ENCODE measurements around the gene SLC12A9. TPM values are rescaled to one million over a fixed set of nuclear protein-coding genes. Genes with fewer than 3 reads are reported as not detected.

The SLC12A9 gene
- total and polyA plus RNA-seq, 2 experiments from 2014 or later = 17.1 to 21.3 TPM

GRCh38 chr7:100825215-100825671 is 27.3 kb upstream of the SLC12A9 start:
- no peak for TF ChIP-seq CTCF (IDR thresholded peaks at IDR 0.05; ENCODE audit: poor library complexity)
- TF ChIP-seq EZH2phosphoT487 (IDR thresholded peaks at IDR 0.05; ENCODE audit: low read depth, severe bottlenecking, unreplicated experiment) = no peak
- TF ChIP-seq EZH2 (IDR thresholded peaks at IDR 0.05; ENCODE audit: borderline replicate concordance) = no peak

GRCh38 chr7:100825751-100826513 is 26.6 kb upstream of the SLC12A9 start:
- Histone ChIP-seq H3K27ac (peak overlapping the region; percentile 64), H3K79me2 (peaks cover 67% of the 10 kb centered on the region), H3K4me1 (ENCODE audit: insufficient read depth) (peaks cover 24% of the 10 kb centered on the region), H3K27me3 (no peaks in the 10 kb centered on the region), H4K20me1 (ENCODE audit: insufficient read depth, poor library complexity, severe bottlenecking) (peaks cover 36% of the 10 kb centered on the region), H3K36me3 (replicated peaks; ENCODE audit: insufficient read depth, low read depth) (no peaks in the 10 kb centered on the region), H3K9me2 (replicated peaks; ENCODE audit: insufficient read depth) (no peaks in the 10 kb centered on the region), H3K4me3 (peak overlapping the region; percentile 41), H3K4me2 (peak overlapping the region; percentile 97), H3K9me3 (ENCODE audit: low read depth) (no peaks in the 10 kb centered on the region), H2AFZ (peak overlapping the region; percentile 77)
- peak; percentile 67 for DNase-seq (ENCODE audit: low spot score)
- TF ChIP-seq CTCF (IDR thresholded peaks at IDR 0.05; ENCODE audit: poor library complexity) (peak; percentile 42), EZH2phosphoT487 (IDR thresholded peaks at IDR 0.05; ENCODE audit: low read depth, severe bottlenecking, unreplicated experiment) (no peak)
- 4% methylated on average over 17 of the region's 17 CpGs for whole genome bisulfite sequencing (ENCODE audit: low lambda C conversion rate, missing lambda C conversion rate)

More at GRCh38 chr7:100825215-100825671, 27.3 kb upstream of the SLC12A9 start:
- Histone ChIP-seq H3K4me3 (peak overlapping the region; percentile 41), H3K36me3 (replicated peaks; ENCODE audit: insufficient read depth, low read depth) (no peaks in the 10 kb centered on the region), H2AFZ (no peak overlapping the region), H3K27ac (peak overlapping the region; percentile 64), H3K4me2 (peak overlapping the region; percentile 97), H3K4me1 (ENCODE audit: insufficient read depth) (peaks cover 22% of the 10 kb centered on the region), H3K79me2 (peaks cover 69% of the 10 kb centered on the region), H3K9me2 (replicated peaks; ENCODE audit: insufficient read depth) (no peaks in the 10 kb centered on the region), H4K20me1 (ENCODE audit: insufficient read depth, poor library complexity, severe bottlenecking) (peaks cover 36% of the 10 kb centered on the region), H3K27me3 (no peaks in the 10 kb centered on the region), H3K9me3 (ENCODE audit: low read depth) (no peaks in the 10 kb centered on the region)
- 9% methylated on average over 16 of the region's 16 CpGs for WGBS (ENCODE audit: low lambda C conversion rate, missing lambda C conversion rate)
- peak; percentile 38 for DNase-seq (ENCODE audit: low spot score)

GRCh38 chr7:100826514-100827329 is 25.8 kb upstream of the SLC12A9 start:
- no peak for DNase-seq (ENCODE audit: low spot score)

More at GRCh38 chr7:100826514-100827329, 25.8 kb upstream of the SLC12A9 start:
- Histone ChIP-seq H2AFZ (peak overlapping the region; percentile 77), H3K79me2 (peaks cover 64% of the 10 kb centered on the region), H3K9me3 (ENCODE audit: low read depth) (no peaks in the 10 kb centered on the region), H3K4me1 (ENCODE audit: insufficient read depth) (peaks cover 25% of the 10 kb centered on the region), H3K4me2 (peak overlapping the region; percentile 97), H3K9me2 (replicated peaks; ENCODE audit: insufficient read depth) (no peaks in the 10 kb centered on the region), H3K27me3 (no peaks in the 10 kb centered on the region), H4K20me1 (ENCODE audit: insufficient read depth, poor library complexity, severe bottlenecking) (peaks cover 36% of the 10 kb centered on the region), H3K27ac (peak overlapping the region; percentile 64), H3K36me3 (replicated peaks; ENCODE audit: insufficient read depth, low read depth) (no peaks in the 10 kb centered on the region), H3K4me3 (peak overlapping the region; percentile 41)
- TF ChIP-seq EZH2 (IDR thresholded peaks at IDR 0.05; ENCODE audit: borderline replicate concordance) = no peak
- no peak for TF ChIP-seq EZH2phosphoT487 (IDR thresholded peaks at IDR 0.05; ENCODE audit: low read depth, severe bottlenecking, unreplicated experiment)
- TF ChIP-seq CTCF (IDR thresholded peaks at IDR 0.05; ENCODE audit: poor library complexity) = no peak
- WGBS (ENCODE audit: low lambda C conversion rate, missing lambda C conversion rate) = 1% methylated on average over 36 of the region's 71 CpGs
